Stomach (tissue), 9 donors: ENCODE data around the gene TRAK1. TPM values are rescaled to one million over a fixed set of nuclear protein-coding genes. Genes with fewer than 3 reads are reported as not detected.

Source experiments
- DNase-seq, 2 donors: peaks; one replicate each; pipeline versions ENCODE4 v3.0.0 to v3.0.0-alpha.2; 2013 to 2019
- H3K27ac ChIP-seq, 5 donors: fragments of 200-600 bp in 4 of 5; sonication (generic) in 4 of 5; one replicate each; pipeline ENCODE4 v1.5.1; 2013 to 2019; ENCODE audit warnings: mild to moderate bottlenecking in 1 of 5, moderate library complexity in 1 of 5
- H3K27me3 ChIP-seq, 3 donors: fragments of 200-600 bp; sonication (generic); one replicate each; pipeline ENCODE4 v1.5.1; 2017 to 2019; ENCODE audit warnings: mixed run types in 1 of 3
- H3K36me3 ChIP-seq, 4 donors: fragments of 200-600 bp; sonication (generic); 1 replicate in 3 of 4; 2 replicates in 1 of 4; pipeline ENCODE4 v1.5.1; 2016 to 2019
- H3K4me1 ChIP-seq, 4 donors: fragments of 200-600 bp; sonication (generic); one replicate each; pipeline ENCODE4 v1.5.1; 2016 to 2019
- H3K4me3 ChIP-seq, 4 donors: fragments of 200-600 bp; sonication (generic) in 3 of 4; one replicate each; pipeline ENCODE4 v1.5.1; 2016 to 2019; ENCODE audit warnings: mild to moderate bottlenecking in 1 of 4
- H3K9me3 ChIP-seq, 4 donors: fragments of 200-600 bp; sonication (generic); one replicate each; pipeline ENCODE4 v1.5.1; 2016 to 2019
- CTCF ChIP-seq, 7 experiments: fragments of 450-650 bp in 4 of 7; fragments of 200-600 bp in 3 of 7; sonication (generic) in 3 of 7; IDR thresholded peaks; one replicate each; pipeline ENCODE4 v1.5.1; 2016 to 2019; ENCODE audit warnings: antibody characterized with exemption in 7 of 7, control low read depth in 2 of 7, mild to moderate bottlenecking in 1 of 7
- EP300 ChIP-seq: sonication (generic); formaldehyde crosslinking; IDR thresholded peaks from one replicate; pipeline ENCODE4 v1.6.1; 2017; ENCODE audit warnings: antibody characterized with exemption
- POLR2A ChIP-seq, 4 donors: fragments of 450-650 bp; IDR thresholded peaks; one replicate each; pipeline ENCODE4 v1.6.1; 2016; ENCODE audit warnings: antibody characterized with exemption in 4 of 4, control low read depth in 2 of 4, mild to moderate bottlenecking in 1 of 4, moderate library complexity in 1 of 4
- POLR2AphosphoS5 ChIP-seq, 3 donors: sonication (generic); formaldehyde crosslinking; IDR thresholded peaks; one replicate each; pipeline ENCODE4 v1.6.1; 2016; ENCODE audit warnings: antibody characterized with exemption in 3 of 3
- WGBS, 5 donors: extraction: QIAGEN DNeasy Blood & Tissue Kit in 3 of 5; methylation state at CpG; one replicate each; pipeline versions ENCODE4 v1.1.5 to v1.1.7; 2013 to 2018; 5-methylcytosine and 5-hydroxymethylcytosine counted together
- intact Hi-C: fragments of 100-400 bp; cut with DNase I; formaldehyde crosslinking; loops from one replicate; pipeline ENCODE4 v1.15.1; 2023; ENCODE audit warnings: low total_unique reads
- polyA plus RNA-seq, 3 donors: library from polyadenylated mRNA; stranded (reverse); fragments of 200-250 nt; gene quantifications; one replicate each; pipeline ENCODE4 v1.2.3, GENCODE V29; 2013
- total RNA-seq, 5 donors: library from RNA; depleted of rRNA; stranded (reverse); fragments of >200 nt; gene quantifications; one replicate each; pipeline versions ENCODE4 v1.1.0 to v1.2.3, GENCODE V29; 2014 to 2016
- donor health status: healthy with polysubstance abuse.
- donor health status: Bipolar disorder and iron deficiency.
- donor health status: healthy.

The TRAK1 gene
- total and polyA plus RNA-seq, 8 donors: 17.2 to 328 (median 86.0) TPM

- Histone ChIP-seq H3K27me3 (no peaks in the 10 kb centered on the region), H3K9me3 (peaks cover 0 to 5% (median 2%) of the 10 kb centered on the region in 4 donors), H3K4me1 (peaks cover 0 to 54% (median 22%) of the 10 kb centered on the region in 4 donors), H3K36me3 (peaks cover 2 to 12% (median 11%) of the 10 kb centered on the region in 4 donors), H3K27ac (no peak overlapping the region), H3K4me3 (no peak overlapping the region)
- 78 to 92% (median 83%) methylated on average over 4 of the region's 4 CpGs for WGBS, 5 donors
- intact Hi-C loops: no loop called here
- no peak for DNase-seq
- TF ChIP-seq CTCF (IDR thresholded peaks at IDR 0.05): no peak
- no peak for TF ChIP-seq POLR2AphosphoS5 (IDR thresholded peaks at IDR 0.05)
- TF ChIP-seq POLR2A (IDR thresholded peaks at IDR 0.05): no peak
- no peak for TF ChIP-seq EP300
Observed at GRCh38 chr3:42094128-42094527, 3.0 kb downstream of the TRAK1 start.

- Histone ChIP-seq H3K9me3 (peaks cover 0 to 5% (median 2%) of the 10 kb centered on the region in 4 donors), H3K4me1 (peaks cover 0 to 61% (median 28%) of the 10 kb centered on the region in 4 donors), H3K36me3 (peaks cover 2 to 7% (median 5%) of the 10 kb centered on the region in 4 donors), H3K27ac (no peak overlapping the region), H3K4me3 (no peak overlapping the region), H3K27me3 (no peaks in the 10 kb centered on the region)
- intact Hi-C loops: loop anchor here (5.0 kb wide), 1 partner anchor 73 kb away; no protein-coding TSS in a partner anchor
- TF ChIP-seq POLR2AphosphoS5 (IDR thresholded peaks at IDR 0.05) (no peak), EP300 (no peak), CTCF (IDR thresholded peaks at IDR 0.05) (no peak), POLR2A (IDR thresholded peaks at IDR 0.05) (no peak)
- DNase-seq: no peak
- 78 to 83% (median 81%) methylated on average over 4 of the region's 4 CpGs for WGBS, 5 donors
Observed at GRCh38 chr3:42094691-42095391, 3.7 kb downstream of the TRAK1 start.

- Histone ChIP-seq H3K9me3 (peaks cover 0 to 5% (median 2%) of the 10 kb centered on the region in 4 donors), H3K27ac (no peak overlapping the region), H3K36me3 (peaks cover 0 to under 1% (median 0%) of the 10 kb centered on the region in 4 donors), H3K27me3 (no peaks in the 10 kb centered on the region), H3K4me1 (peaks cover 0 to 64% (median 32%) of the 10 kb centered on the region in 4 donors), H3K4me3 (no peak overlapping the region)
- DNase-seq: no peak
- 91 to 96% (median 95%) methylated on average over 2 of the region's 2 CpGs for WGBS, 5 donors
- intact Hi-C loops: loop anchor here (5.0 kb wide), 1 partner anchor 73 kb away; no protein-coding TSS in a partner anchor
- TF ChIP-seq POLR2A (IDR thresholded peaks at IDR 0.05): no peak
Observed at GRCh38 chr3:42095540-42095939, 4.4 kb downstream of the TRAK1 start.

GRCh38 chr3:42096796-42097565 lies 5.8 kb downstream of the TRAK1 start:
- WGBS, 5 donors: 33 to 58% (median 48%) methylated on average over 8 of the region's 8 CpGs
- H3K4me1 ChIP-seq: peaks cover 6 to 63% (median 34%) of the 10 kb centered on the region in 4 donors
- intact Hi-C loops: loop anchor here (5.0 kb wide), 1 partner anchor 75 kb away; no protein-coding TSS in a partner anchor

More at GRCh38 chr3:42096796-42097565, 5.8 kb downstream of the TRAK1 start:
- no peaks in the 10 kb centered on the region for H3K36me3 ChIP-seq
- no peak overlapping the region for H3K27ac ChIP-seq
- no peak for TF ChIP-seq CTCF (IDR thresholded peaks at IDR 0.05)
- no peak for TF ChIP-seq POLR2A (IDR thresholded peaks at IDR 0.05)
- TF ChIP-seq POLR2AphosphoS5 (IDR thresholded peaks at IDR 0.05): no peak
- no peak for TF ChIP-seq EP300
- DNase-seq: no peak
- peaks cover 0 to 2% (median under 1%) of the 10 kb centered on the region in 4 donors for H3K9me3 ChIP-seq
- no peak overlapping the region for H3K4me3 ChIP-seq
- no peaks in the 10 kb centered on the region for H3K27me3 ChIP-seq
